Parathyroid adenoma (tissue), 2 donors: Measurements from ENCODE around the gene SMTNL1.

ENCODE experiments used
- H2AFZ ChIP-seq: fragments of 300-600 bp; sonication (generic); one replicate; pipeline ENCODE4 v1.7.0; 2017; ENCODE audit warnings: antibody characterized with exemption, mild to moderate bottlenecking
- H3K27ac ChIP-seq: fragments of 300-600 bp; sonication (generic); one replicate; pipeline ENCODE4 v1.7.0; 2017
- H3K27me3 ChIP-seq: fragments of 300-600 bp; sonication (generic); one replicate; pipeline ENCODE4 v1.7.0; 2017; ENCODE audit warnings: low read length; ENCODE audit not compliant: control insufficient read depth, insufficient read depth
- H3K36me3 ChIP-seq: fragments of 300-600 bp; sonication (generic); one replicate; pipeline ENCODE4 v1.7.0; 2017; ENCODE audit warnings: low read length; ENCODE audit not compliant: control insufficient read depth, insufficient read depth
- H3K4me1 ChIP-seq: fragments of 300-600 bp; sonication (generic); one replicate; pipeline ENCODE4 v1.7.0; 2017; ENCODE audit warnings: control low read depth
- H3K4me2 ChIP-seq: fragments of 300-600 bp; sonication (generic); one replicate; pipeline ENCODE4 v1.7.0; 2017; ENCODE audit warnings: low read length
- H3K4me3 ChIP-seq: fragments of 300-600 bp; sonication (generic); one replicate; pipeline ENCODE4 v1.7.0; 2017; ENCODE audit warnings: low read depth, low read length
- H3K79me2 ChIP-seq: fragments of 300-600 bp; sonication (generic); one replicate; pipeline ENCODE4 v1.7.0; 2017; ENCODE audit warnings: control low read depth
- H3K9ac ChIP-seq: fragments of 300-600 bp; sonication (generic); one replicate; pipeline ENCODE4 v1.7.0; 2017; ENCODE audit warnings: mild to moderate bottlenecking
- H3K9me3 ChIP-seq: fragments of 300-600 bp; sonication (generic); one replicate; pipeline ENCODE4 v1.7.0; 2017; ENCODE audit warnings: low read length; ENCODE audit not compliant: control insufficient read depth
- TF ChIP-seq, protein P1 (sequence below): fragments of 300-600 bp; sonication (generic); IDR thresholded peaks from one replicate; pipeline ENCODE4 v1.7.0; 2017; ENCODE audit warnings: antibody characterized with exemption, mild to moderate bottlenecking
- donor health status: primary hyperparathyroidism.

Gene SMTNL1, protein sequence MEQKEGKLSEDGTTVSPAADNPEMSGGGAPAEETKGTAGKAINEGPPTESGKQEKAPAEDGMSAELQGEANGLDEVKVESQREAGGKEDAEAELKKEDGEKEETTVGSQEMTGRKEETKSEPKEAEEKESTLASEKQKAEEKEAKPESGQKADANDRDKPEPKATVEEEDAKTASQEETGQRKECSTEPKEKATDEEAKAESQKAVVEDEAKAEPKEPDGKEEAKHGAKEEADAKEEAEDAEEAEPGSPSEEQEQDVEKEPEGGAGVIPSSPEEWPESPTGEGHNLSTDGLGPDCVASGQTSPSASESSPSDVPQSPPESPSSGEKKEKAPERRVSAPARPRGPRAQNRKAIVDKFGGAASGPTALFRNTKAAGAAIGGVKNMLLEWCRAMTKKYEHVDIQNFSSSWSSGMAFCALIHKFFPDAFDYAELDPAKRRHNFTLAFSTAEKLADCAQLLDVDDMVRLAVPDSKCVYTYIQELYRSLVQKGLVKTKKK

DNA sequence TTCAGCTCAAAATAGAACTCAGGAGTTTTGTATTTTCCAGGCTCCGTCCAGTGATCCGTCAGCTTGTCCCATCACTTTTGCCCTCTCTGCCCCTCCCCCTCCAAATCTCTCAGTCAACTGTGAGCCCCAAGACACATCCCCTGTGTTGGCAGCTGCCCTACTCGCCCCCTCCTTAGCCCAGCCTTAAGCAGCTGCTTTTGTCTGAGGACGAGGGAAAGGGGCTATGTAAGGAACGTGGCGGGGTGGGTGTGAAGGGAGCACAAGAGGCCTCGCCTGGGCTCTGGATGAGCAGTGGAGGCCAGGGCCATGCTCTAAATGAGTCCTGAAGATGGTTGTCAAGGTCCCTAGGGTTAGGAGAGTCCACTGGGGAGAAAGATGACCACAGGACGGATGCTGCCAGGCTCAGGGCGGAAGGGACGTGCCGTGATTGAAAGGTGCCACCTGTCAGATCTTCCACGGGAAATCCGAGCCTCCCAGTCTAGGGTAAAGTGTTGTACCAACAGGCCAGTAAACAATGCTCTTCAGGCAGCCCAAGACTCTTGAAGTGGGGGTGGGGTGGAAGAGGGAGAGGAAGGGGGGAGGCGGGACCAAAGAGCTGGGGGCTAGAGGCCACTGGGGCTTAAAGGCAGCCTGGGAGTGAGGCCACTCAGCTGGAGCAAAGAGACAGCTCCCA, at the start of gene SMTNL1:
Gene SMTNL1, plus strand, starts transcription at position 649 of the 673 bp plus-strand sequence. CDS start 5,048 bp downstream, outside the sequence.
- no peaks in the 10 kb centered on the region for H3K36me3 ChIP-seq
- no peak within 1 kb of the TSS for H3K4me2 ChIP-seq
- no peak within 1 kb of the TSS for H2AFZ ChIP-seq
- H3K27ac ChIP-seq = no peak within 1 kb of the TSS
- no peak within 1 kb of the TSS for H3K9ac ChIP-seq
- H3K79me2 ChIP-seq = no peaks in the 10 kb centered on the region
- TF ChIP-seq, protein P1, sequence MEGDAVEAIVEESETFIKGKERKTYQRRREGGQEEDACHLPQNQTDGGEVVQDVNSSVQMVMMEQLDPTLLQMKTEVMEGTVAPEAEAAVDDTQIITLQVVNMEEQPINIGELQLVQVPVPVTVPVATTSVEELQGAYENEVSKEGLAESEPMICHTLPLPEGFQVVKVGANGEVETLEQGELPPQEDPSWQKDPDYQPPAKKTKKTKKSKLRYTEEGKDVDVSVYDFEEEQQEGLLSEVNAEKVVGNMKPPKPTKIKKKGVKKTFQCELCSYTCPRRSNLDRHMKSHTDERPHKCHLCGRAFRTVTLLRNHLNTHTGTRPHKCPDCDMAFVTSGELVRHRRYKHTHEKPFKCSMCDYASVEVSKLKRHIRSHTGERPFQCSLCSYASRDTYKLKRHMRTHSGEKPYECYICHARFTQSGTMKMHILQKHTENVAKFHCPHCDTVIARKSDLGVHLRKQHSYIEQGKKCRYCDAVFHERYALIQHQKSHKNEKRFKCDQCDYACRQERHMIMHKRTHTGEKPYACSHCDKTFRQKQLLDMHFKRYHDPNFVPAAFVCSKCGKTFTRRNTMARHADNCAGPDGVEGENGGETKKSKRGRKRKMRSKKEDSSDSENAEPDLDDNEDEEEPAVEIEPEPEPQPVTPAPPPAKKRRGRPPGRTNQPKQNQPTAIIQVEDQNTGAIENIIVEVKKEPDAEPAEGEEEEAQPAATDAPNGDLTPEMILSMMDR = no peak
- no peaks in the 10 kb centered on the region for H3K27me3 ChIP-seq
- no peaks in the 10 kb centered on the region for H3K4me1 ChIP-seq
- H3K4me3 ChIP-seq = no peak within 1 kb of the TSS
- no peaks in the 10 kb centered on the region for H3K9me3 ChIP-seq

DNA sequence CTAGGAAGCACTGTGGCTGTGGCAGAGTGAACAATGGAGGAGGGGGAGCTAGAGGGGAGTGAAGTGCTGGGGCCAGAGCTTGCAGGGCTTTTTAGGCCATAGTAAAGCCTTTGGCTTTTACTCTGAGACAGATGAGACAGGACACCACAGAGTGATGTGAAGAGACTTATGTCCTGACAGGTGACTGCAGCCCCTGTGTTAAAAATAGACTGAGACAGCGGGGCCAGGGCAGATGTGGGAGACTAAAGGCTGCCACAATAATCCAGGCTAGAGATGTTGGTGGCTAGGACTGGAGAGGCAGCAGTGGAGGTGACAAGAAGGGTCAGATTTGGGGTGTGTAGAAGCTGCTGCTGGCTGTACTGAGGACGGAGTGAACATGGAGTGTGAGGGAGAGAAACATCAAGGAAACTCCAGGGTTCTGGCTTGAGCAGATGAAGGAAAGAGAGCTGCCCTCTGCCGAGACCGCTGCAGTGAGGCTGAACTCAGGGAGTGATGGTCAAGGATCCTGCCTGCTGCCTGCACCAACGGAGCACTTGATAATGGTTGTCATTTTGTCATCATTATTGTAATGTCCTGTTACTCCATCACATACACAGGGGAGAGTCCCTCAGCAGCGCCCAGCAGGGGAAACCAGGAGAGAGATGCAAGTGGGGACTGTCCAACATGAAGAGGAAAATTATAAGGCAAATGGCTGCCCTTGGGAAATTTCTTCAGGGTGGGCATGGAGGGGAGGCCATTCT, 49.3 kb upstream of the SMTNL1 start:
- no peak overlapping the region for H3K4me3 ChIP-seq
- no peak overlapping the region for H2AFZ ChIP-seq
- no peaks in the 10 kb centered on the region for H3K79me2 ChIP-seq
- no peaks in the 10 kb centered on the region for H3K9me3 ChIP-seq
- no peaks in the 10 kb centered on the region for H3K4me1 ChIP-seq
- TF ChIP-seq, protein P1 = no peak
- no peak overlapping the region for H3K27ac ChIP-seq
- no peaks in the 10 kb centered on the region for H3K27me3 ChIP-seq
- no peaks in the 10 kb centered on the region for H3K36me3 ChIP-seq
- no peak overlapping the region for H3K9ac ChIP-seq
- no peak overlapping the region for H3K4me2 ChIP-seq

DNA sequence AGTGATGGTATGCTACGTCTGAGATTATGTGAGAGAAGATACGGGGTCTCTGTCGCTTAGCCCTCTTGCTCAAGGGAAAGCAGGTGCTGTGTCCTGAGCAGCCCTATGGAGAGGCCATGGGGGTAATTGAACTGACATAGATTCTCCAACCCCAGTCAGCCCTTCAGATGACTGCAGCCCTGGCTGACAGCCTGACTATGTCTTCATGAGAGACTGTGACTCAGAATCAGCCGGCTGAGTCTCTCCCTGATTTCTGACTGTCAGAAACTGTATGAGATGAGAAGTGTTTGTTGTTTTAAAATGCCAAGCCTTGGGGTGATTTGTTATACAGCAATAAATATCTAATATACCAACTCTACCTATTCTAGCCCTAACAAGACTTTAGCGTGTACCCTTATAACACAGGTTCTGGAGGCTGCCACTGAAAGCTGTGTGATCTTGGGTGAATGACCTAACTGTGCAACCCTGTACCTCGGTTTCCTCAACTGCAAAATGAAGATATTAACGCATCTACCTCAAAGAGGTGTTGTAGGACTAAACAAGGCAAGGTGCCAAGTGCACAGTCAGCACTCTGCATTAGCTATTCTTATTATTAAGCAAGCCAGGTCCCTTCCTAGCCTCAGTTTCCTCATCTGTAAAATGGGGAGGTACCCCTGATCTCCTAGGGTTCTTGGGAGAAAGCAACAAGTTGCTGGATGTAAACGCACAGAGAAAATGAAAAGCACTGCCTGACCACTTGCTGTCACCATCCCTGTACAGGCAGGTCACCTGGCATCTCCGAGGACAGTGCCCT, 46.7 kb upstream of the SMTNL1 start:
- no peak overlapping the region for H3K4me3 ChIP-seq
- no peak overlapping the region for H3K9ac ChIP-seq
- H3K27me3 ChIP-seq = no peaks in the 10 kb centered on the region
- H3K4me1 ChIP-seq = no peaks in the 10 kb centered on the region
- TF ChIP-seq, protein P1 = no peak
- H3K79me2 ChIP-seq = no peaks in the 10 kb centered on the region
- H2AFZ ChIP-seq = no peak overlapping the region
- no peaks in the 10 kb centered on the region for H3K36me3 ChIP-seq
- H3K27ac ChIP-seq = no peak overlapping the region
- no peak overlapping the region for H3K4me2 ChIP-seq
- no peaks in the 10 kb centered on the region for H3K9me3 ChIP-seq

DNA sequence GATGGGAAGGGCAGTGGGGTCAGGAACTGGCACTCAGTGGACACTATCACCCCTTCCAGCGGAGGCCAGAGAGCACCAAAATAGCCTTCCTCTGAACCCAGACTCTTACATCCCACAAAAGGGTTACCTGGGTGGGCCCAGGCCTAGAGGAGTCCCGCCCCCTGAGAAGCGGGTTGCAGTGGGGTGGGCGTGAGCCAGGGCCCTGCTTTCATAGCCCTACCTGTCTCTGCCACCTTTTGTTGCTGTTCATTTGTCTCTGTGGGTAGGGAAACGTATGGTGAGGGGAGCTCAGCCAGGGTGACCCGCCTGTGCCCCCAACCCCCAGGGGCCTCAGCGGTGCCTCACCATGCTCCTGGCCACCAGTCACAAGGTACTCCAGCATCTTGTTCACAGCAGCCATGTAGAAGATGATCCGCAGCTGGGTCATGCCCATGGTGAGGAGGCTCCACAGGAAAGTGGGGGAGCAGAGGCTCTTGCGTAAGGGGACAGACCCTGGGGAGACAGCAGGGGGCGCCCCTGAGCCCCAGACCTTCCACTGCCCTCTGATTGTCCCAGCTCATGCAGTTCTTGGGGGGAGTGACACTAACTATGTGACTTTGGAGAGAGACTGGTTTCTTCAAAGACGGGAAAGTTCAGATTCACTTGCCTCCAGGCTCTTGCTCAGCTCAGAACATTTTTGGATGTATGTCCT, 45.9 kb upstream of the SMTNL1 start:
- Histone ChIP-seq H3K4me1 (no peaks in the 10 kb centered on the region), H3K27me3 (no peaks in the 10 kb centered on the region), H3K4me2 (no peak overlapping the region), H3K79me2 (no peaks in the 10 kb centered on the region), H2AFZ (no peak overlapping the region), H3K9me3 (no peaks in the 10 kb centered on the region), H3K27ac (no peak overlapping the region), H3K9ac (no peak overlapping the region), H3K4me3 (no peak overlapping the region), H3K36me3 (no peaks in the 10 kb centered on the region)
- TF ChIP-seq, protein P1 = no peak
